ENCODE data around the gene CCDC6.
"Not testable (repeated sequence)": the region's sequence is repeated elsewhere in the genome, so short reads cannot be mapped to it uniquely, and the experiment has no call there.

CCDC6 gene

GRCh38 chr10:59880971-59881510, 25.3 kb downstream of the CCDC6 start:
- peak; percentile 58 to 62 for DNase-seq (ENCODE audit: low read depth in 2 of 2)

GRCh38 chr10:59880019-59880717, 26.2 kb downstream of the CCDC6 start:
- DNase-seq (ENCODE audit: low read depth in 2 of 2): no peak

GRCh38 chr10:59879363-59879913, 26.9 kb downstream of the CCDC6 start:
- no peak for DNase-seq (ENCODE audit: low read depth in 2 of 2)

- no peak for DNase-seq (ENCODE audit: low read depth in 2 of 2)
Observed at GRCh38 chr10:59878915-59879314, 27.4 kb downstream of the CCDC6 start.

GRCh38 chr10:59878289-59878688, 28.1 kb downstream of the CCDC6 start:
- no peak for DNase-seq (ENCODE audit: low read depth in 2 of 2)

GRCh38 chr10:59877191-59877671, 29.1 kb downstream of the CCDC6 start:
- DNase-seq (ENCODE audit: low read depth in 2 of 2): no peak

- DNase-seq (ENCODE audit: low read depth in 2 of 2): no peak
Observed at GRCh38 chr10:59876695-59877094, 29.7 kb downstream of the CCDC6 start.

GRCh38 chr10:59876208-59876607, 30.1 kb downstream of the CCDC6 start:
- not testable (repeated sequence) for DNase-seq (ENCODE audit: low read depth in 2 of 2)

- no peak for DNase-seq (ENCODE audit: low read depth in 2 of 2)
Observed at GRCh38 chr10:59873896-59874295, 32.5 kb downstream of the CCDC6 start.

- DNase-seq (ENCODE audit: low read depth in 2 of 2): no peak
Observed at GRCh38 chr10:59872892-59873463, 33.4 kb downstream of the CCDC6 start.

GRCh38 chr10:59870152-59870551, 36.2 kb downstream of the CCDC6 start:
- no peak for DNase-seq (ENCODE audit: low read depth in 2 of 2)

- no peak for DNase-seq (ENCODE audit: low read depth in 2 of 2)
Observed at GRCh38 chr10:59869594-59869940, 36.8 kb downstream of the CCDC6 start.

GRCh38 chr10:59868696-59869593, 37.4 kb downstream of the CCDC6 start:
- DNase-seq (ENCODE audit: low read depth in 2 of 2): no peak

- no peak for DNase-seq (ENCODE audit: low read depth in 2 of 2)
Observed at GRCh38 chr10:59867590-59867989, 38.8 kb downstream of the CCDC6 start.

GRCh38 chr10:59865101-59865500, 41.3 kb downstream of the CCDC6 start:
- no peak for DNase-seq (ENCODE audit: low read depth in 2 of 2)

GRCh38 chr10:59864141-59864962, 42.0 kb downstream of the CCDC6 start:
- DNase-seq (ENCODE audit: low read depth in 2 of 2): no peak

GRCh38 chr10:59859570-59859969, 46.8 kb downstream of the CCDC6 start:
- no peak for DNase-seq (ENCODE audit: low read depth in 2 of 2)

- no peak for DNase-seq (ENCODE audit: low read depth in 2 of 2)
Observed at GRCh38 chr10:59857921-59858320, 48.4 kb downstream of the CCDC6 start.

- DNase-seq (ENCODE audit: low read depth in 2 of 2): no peak
Observed at GRCh38 chr10:59857049-59857448, 49.3 kb downstream of the CCDC6 start.

GRCh38 chr10:59856104-59856503, 50.3 kb downstream of the CCDC6 start:
- no peak for DNase-seq (ENCODE audit: low read depth in 2 of 2)

GRCh38 chr10:59854571-59854970, 51.8 kb downstream of the CCDC6 start:
- no peak for DNase-seq (ENCODE audit: low read depth in 2 of 2)
